Measurements from ENCODE around the gene MANEAL. TPM values are rescaled to one million over a fixed set of nuclear protein-coding genes. Genes with fewer than 3 reads are reported as not detected.
A peak's percentile ranks its signal among the peaks of the same experiment; 100 is the strongest.

MANEAL gene
- total RNA-seq, 2 donors from 2014 or later: 8.8 to 11.2 TPM

- TF ChIP-seq POLR2AphosphoS5 (IDR thresholded peaks at IDR 0.05): no peak
- TF ChIP-seq POLR2A (IDR thresholded peaks at IDR 0.05): no peak
- TF ChIP-seq CTCF (IDR thresholded peaks at IDR 0.05): no peak
- peak; percentile 27 for DNase-seq (ENCODE audit: low spot score)
- H3K4me1 ChIP-seq (replicated peaks): peaks cover 14% of the 10 kb centered on the region
- no peaks in the 10 kb centered on the region for H3K27me3 ChIP-seq (replicated peaks; ENCODE audit: insufficient read depth)
- no peaks in the 10 kb centered on the region for H3K9me3 ChIP-seq
- peak overlapping the region; percentile 94 to 98 for H3K27ac ChIP-seq
- H3K4me3 ChIP-seq: peak overlapping the region; percentile 79 to 90
- H3K36me3 ChIP-seq: peaks cover 0 to 9% of the 10 kb centered on the region in 2 donors
- 2% methylated on average over 51 of the region's 54 CpGs for WGBS
- intact Hi-C loops (cut with DNase I): loop anchor here (2.0 to 10.0 kb wide), 4 partner anchors 50 to 254 kb away; partner anchors contain the start of genes CDCA8, DNALI1, GNL2 and MTF1
These were observed 15.0 kb downstream of the MANEAL start for GRCh38 chr1:37808369-37809319.

GRCh38 chr1:37809942-37810341 lies 16.3 kb downstream of the MANEAL start:
- DNase-seq (ENCODE audit: low spot score): no peak
- Histone ChIP-seq H3K4me3 (no peak overlapping the region), H3K4me1 (replicated peaks) (peaks cover 14% of the 10 kb centered on the region), H3K36me3 (no peaks in the 10 kb centered on the region), H3K9me3 (no peaks in the 10 kb centered on the region), H3K27me3 (replicated peaks; ENCODE audit: insufficient read depth) (no peaks in the 10 kb centered on the region), H3K27ac (no peak overlapping the region)
- 58% methylated on average over 2 of the region's 2 CpGs for WGBS
- intact Hi-C loops (cut with DNase I): loop anchor here (2.0 to 10.0 kb wide), 4 partner anchors 49 to 255 kb away; partner anchors contain the start of genes CDCA8, DNALI1, GNL2 and MTF1
- no peak for TF ChIP-seq POLR2A (IDR thresholded peaks at IDR 0.05)
- TF ChIP-seq POLR2AphosphoS5 (IDR thresholded peaks at IDR 0.05): no peak
- TF ChIP-seq CTCF (IDR thresholded peaks at IDR 0.05): no peak

- peaks cover 14% of the 10 kb centered on the region for H3K4me1 ChIP-seq (replicated peaks)
- intact Hi-C loops (cut with DNase I): no loop called here
- H3K27ac ChIP-seq: no peak overlapping the region
- H3K36me3 ChIP-seq: no peaks in the 10 kb centered on the region
- TF ChIP-seq POLR2AphosphoS5 (IDR thresholded peaks at IDR 0.05) (no peak), POLR2A (IDR thresholded peaks at IDR 0.05) (no peak), CTCF (IDR thresholded peaks at IDR 0.05) (peak in 3 of 4 experiments; percentile 35 to 56 (median 37))
- no peaks in the 10 kb centered on the region for H3K27me3 ChIP-seq (replicated peaks; ENCODE audit: insufficient read depth)
- no peak for DNase-seq (ENCODE audit: low spot score)
- WGBS: 43% methylated on average over 7 of the region's 7 CpGs
- H3K4me3 ChIP-seq: no peak overlapping the region
- H3K9me3 ChIP-seq: no peaks in the 10 kb centered on the region
These were observed 17.5 kb downstream of the MANEAL start for GRCh38 chr1:37811027-37811655.

GRCh38 chr1:37813529-37814145 lies 20.0 kb downstream of the MANEAL start:
- Histone ChIP-seq H3K27me3 (replicated peaks; ENCODE audit: insufficient read depth) (no peaks in the 10 kb centered on the region), H3K4me1 (replicated peaks) (peaks cover 6% of the 10 kb centered on the region), H3K27ac (no peak overlapping the region), H3K4me3 (no peak overlapping the region), H3K9me3 (no peaks in the 10 kb centered on the region), H3K36me3 (no peaks in the 10 kb centered on the region)
- DNase-seq (ENCODE audit: low spot score): no peak
- WGBS: 84% methylated on average over 2 of the region's 2 CpGs
- no peak for TF ChIP-seq POLR2A (IDR thresholded peaks at IDR 0.05)
- no peak for TF ChIP-seq CTCF (IDR thresholded peaks at IDR 0.05)
- TF ChIP-seq POLR2AphosphoS5 (IDR thresholded peaks at IDR 0.05): no peak
- intact Hi-C loops (cut with DNase I): no loop called here
